ENCODE data around the gene GP1BA. TPM values are rescaled to one million over a fixed set of nuclear protein-coding genes. Genes with fewer than 3 reads are reported as not detected.
A peak's percentile ranks its signal among the peaks of the same experiment; 100 is the strongest.

GP1BA gene
- total and polyA plus RNA-seq, 11 donors = 0.06 to 0.35 (median 0.20) TPM; not detected in 6

DNA sequence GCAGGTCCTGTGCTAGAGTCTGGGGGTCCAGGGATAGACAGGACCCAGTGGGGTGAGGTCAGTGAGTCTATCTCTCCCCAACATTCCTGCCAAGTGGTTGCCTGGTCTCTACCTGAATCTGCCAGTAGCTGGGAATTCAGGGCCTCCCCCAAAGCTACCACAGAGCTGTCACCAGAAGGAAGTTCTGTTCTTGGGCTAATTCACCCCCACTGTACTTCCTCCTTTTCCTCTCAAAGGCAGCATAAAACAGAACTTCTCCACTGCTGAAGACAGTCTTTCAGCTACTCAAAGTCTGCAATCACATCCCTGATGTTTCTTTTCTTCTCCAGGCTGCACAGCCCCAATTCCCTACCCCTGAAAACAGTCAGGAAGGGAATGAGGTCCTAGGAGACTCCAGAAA lies 46.6 kb downstream of the GP1BA start:
- DNase-seq (no peak), ATAC-seq (peak in 1 of 4 donors; percentile 6)
- Histone ChIP-seq H3K4me3 (no peak overlapping the region), H3K4me1 (peaks cover 0 to 51% (median 12%) of the 10 kb centered on the region in 12 donors), H3K27ac (peak overlapping the region in 1 of 12 donors; percentile 58), H3K27me3 (no peaks in the 10 kb centered on the region), H3K36me3 (peaks cover 0 to 96% (median 83%) of the 10 kb centered on the region in 9 donors), H3K9me3 (no peaks in the 10 kb centered on the region)
- TF ChIP-seq, protein P1, sequence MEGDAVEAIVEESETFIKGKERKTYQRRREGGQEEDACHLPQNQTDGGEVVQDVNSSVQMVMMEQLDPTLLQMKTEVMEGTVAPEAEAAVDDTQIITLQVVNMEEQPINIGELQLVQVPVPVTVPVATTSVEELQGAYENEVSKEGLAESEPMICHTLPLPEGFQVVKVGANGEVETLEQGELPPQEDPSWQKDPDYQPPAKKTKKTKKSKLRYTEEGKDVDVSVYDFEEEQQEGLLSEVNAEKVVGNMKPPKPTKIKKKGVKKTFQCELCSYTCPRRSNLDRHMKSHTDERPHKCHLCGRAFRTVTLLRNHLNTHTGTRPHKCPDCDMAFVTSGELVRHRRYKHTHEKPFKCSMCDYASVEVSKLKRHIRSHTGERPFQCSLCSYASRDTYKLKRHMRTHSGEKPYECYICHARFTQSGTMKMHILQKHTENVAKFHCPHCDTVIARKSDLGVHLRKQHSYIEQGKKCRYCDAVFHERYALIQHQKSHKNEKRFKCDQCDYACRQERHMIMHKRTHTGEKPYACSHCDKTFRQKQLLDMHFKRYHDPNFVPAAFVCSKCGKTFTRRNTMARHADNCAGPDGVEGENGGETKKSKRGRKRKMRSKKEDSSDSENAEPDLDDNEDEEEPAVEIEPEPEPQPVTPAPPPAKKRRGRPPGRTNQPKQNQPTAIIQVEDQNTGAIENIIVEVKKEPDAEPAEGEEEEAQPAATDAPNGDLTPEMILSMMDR (IDR thresholded peaks at IDR 0.05) = no peak
- no peak for TF ChIP-seq POLR2A (IDR thresholded peaks at IDR 0.05)
- intact Hi-C loops (cut with DNase I) = loop anchor here in 2 of 10 donors (2.0 to 5.0 kb wide), 2 partner anchors 41 to 84 kb away; no protein-coding TSS in a partner anchor

DNA sequence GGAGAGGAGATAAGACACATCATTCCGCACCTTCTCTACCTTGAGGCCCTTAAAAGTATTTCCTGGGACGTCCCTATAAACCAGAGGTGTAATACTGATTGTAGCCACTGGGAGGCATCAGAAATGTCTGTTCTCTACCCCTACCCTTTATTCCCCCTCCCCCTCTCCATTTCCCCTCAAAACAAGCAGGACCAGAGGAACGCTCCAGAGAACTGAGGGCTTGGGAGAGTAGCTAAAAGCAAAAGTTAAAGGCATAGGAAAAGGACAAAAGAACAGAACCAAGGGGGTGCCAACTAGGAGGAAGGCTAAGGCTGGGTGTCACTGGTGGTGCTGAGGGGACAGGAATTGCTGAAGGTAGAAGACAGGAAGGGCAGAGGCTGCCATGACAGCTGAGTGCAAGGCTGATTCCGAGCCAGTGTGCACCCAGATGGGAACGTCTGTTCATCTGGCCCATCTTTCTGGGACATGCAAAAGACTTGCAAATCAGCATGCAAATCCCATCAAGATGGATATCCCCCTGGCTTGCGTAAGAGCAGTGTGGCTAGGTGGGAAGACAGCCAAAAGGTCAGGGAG lies 48.7 kb downstream of the GP1BA start:
- Histone ChIP-seq H3K9me3 (no peaks in the 10 kb centered on the region), H3K4me3 (no peak overlapping the region), H3K4me1 (peaks cover 0 to 43% (median 1%) of the 10 kb centered on the region in 12 donors), H3K27me3 (no peaks in the 10 kb centered on the region), H3K36me3 (peaks cover 0 to 91% (median 81%) of the 10 kb centered on the region in 9 donors), H3K27ac (no peak overlapping the region)
- TF ChIP-seq, protein P1 (IDR thresholded peaks at IDR 0.05) = peak; percentile 62 to 77 (median 68)
- TF ChIP-seq POLR2A (IDR thresholded peaks at IDR 0.05) = no peak
- WGBS, 4 donors = 39 to 42% (median 40%) methylated on average over 6 of the region's 6 CpGs
- intact Hi-C loops (cut with DNase I) = loop anchor here in 8 of 10 donors (2.0 to 10.0 kb wide), 3 partner anchors 46 to 82 kb away; partner anchors contain the start of gene GP1BA (in 2 of the 8)
- ATAC-seq (peak in 3 of 4 donors; percentile 48 to 59 (median 53)), DNase-seq (no peak)

DNA sequence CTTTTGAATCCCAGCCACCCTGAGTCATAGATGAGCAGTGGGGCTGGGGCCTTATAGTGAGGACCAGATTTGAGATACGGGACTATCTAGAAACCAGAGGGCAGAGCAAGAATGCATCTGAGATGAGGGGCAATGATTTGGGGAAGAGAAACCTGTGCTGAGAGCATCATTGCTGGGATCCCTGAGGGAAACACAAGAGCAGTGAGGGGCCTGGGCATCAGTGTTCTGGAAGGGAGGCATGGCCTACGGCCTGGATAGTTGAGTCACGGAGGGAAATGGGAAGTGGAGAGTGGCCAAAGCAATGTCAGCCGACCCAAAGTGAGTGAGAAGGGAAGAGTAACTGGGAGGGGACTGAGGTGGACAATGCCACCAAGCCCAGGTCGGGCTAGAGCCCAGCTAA lies 50.2 kb downstream of the GP1BA start:
- no peak for ATAC-seq

More for the DNA sequence above, 50.2 kb downstream of the GP1BA start:
- intact Hi-C loops (cut with DNase I) = loop anchor here in 7 of 10 donors (5.0 to 10.0 kb wide), 2 partner anchors 48 to 80 kb away; partner anchors contain the start of gene GP1BA (in 2 of the 7)
- H3K27ac ChIP-seq = no peak overlapping the region
- no peaks in the 10 kb centered on the region for H3K27me3 ChIP-seq
- no peak for DNase-seq
- no peak overlapping the region for H3K4me3 ChIP-seq
- peaks cover 0 to 55% (median 13%) of the 10 kb centered on the region in 12 donors for H3K4me1 ChIP-seq
- peaks cover 0 to 76% (median 68%) of the 10 kb centered on the region in 9 donors for H3K36me3 ChIP-seq
- no peaks in the 10 kb centered on the region for H3K9me3 ChIP-seq
- WGBS, 4 donors = 63 to 78% (median 71%) methylated on average over 5 of the region's 5 CpGs
- no peak for TF ChIP-seq POLR2A (IDR thresholded peaks at IDR 0.05)
- TF ChIP-seq, protein P1 (IDR thresholded peaks at IDR 0.05) = no peak

Small RNA genes lying within 50 kb of the gene (microRNA-seq; reads per million reads assigned to microRNA genes)
- gene MIR6864 (0 to 1.0 (median 0.22) reads per million in 4 donors), gene MIR6865 (0 to 0.83 (median 0.26) reads per million in 4 donors)

Other genes starting within 250 kb of the GP1BA start
- 10 to 100 TPM; 19.0 to 42.6 (median 34.5) TPM for gene PELP1, start 228.1 kb upstream of the GP1BA start, total RNA-seq
- 10 to 100 TPM; 20.4 to 28.0 TPM for gene PELP1, start 228.1 kb upstream of the GP1BA start, polyA plus RNA-seq
- 10 to 100 TPM; 10.9 to 87.6 (median 23.0) TPM for gene ARRB2, start 221.6 kb upstream of the GP1BA start, total RNA-seq
- 10 to 100 TPM; 17.1 to 24.8 TPM for gene ARRB2, start 221.6 kb upstream of the GP1BA start, polyA plus RNA-seq
- 10 to 100 TPM; 11.5 to 30.3 (median 18.8) TPM for gene MED11, start 200.8 kb upstream of the GP1BA start, total RNA-seq
- gene MED11, start 200.8 kb upstream of the GP1BA start, polyA plus RNA-seq = 10 to 100 TPM; 23.3 to 49.6 TPM
- 1 to 10 TPM in 2 of 9 donors, under 1 TPM in 4, not detected in 3; 0.27 to 2.9 (median 0.44) TPM for gene ZMYND15, start 192.4 kb upstream of the GP1BA start, total RNA-seq
- gene ZMYND15, start 192.4 kb upstream of the GP1BA start, polyA plus RNA-seq = under 1 TPM; 0.14 to 0.30 TPM
- gene CXCL16, start 192.3 kb upstream of the GP1BA start, total RNA-seq = 10 to 100 TPM in 2 of 9 donors, 1 to 10 TPM in 7; 1.6 to 42.5 (median 4.5) TPM
- gene CXCL16, start 192.3 kb upstream of the GP1BA start, polyA plus RNA-seq = 1 to 10 TPM; 1.3 to 3.7 TPM
- gene TM4SF5, start 160.4 kb upstream of the GP1BA start, total RNA-seq = not detected
- gene TM4SF5, start 160.4 kb upstream of the GP1BA start, polyA plus RNA-seq = not detected
- gene VMO1, start 145.9 kb upstream of the GP1BA start, total RNA-seq = 1 to 10 TPM in 4 of 9 donors, under 1 TPM in 2, not detected in 3; 0.48 to 1.9 (median 1.1) TPM
- 1 to 10 TPM in 1 of 2 donors, not detected in 1; 1.4 TPM for gene VMO1, start 145.9 kb upstream of the GP1BA start, polyA plus RNA-seq
- not detected for gene GLTPD2, start 143.3 kb upstream of the GP1BA start, total RNA-seq
- gene GLTPD2, start 143.3 kb upstream of the GP1BA start, polyA plus RNA-seq = not detected
- 100 to 1,000 TPM; 143 to 320 (median 182) TPM for gene PSMB6, start 136.1 kb upstream of the GP1BA start, total RNA-seq
- gene PSMB6, start 136.1 kb upstream of the GP1BA start, polyA plus RNA-seq = 100 to 1,000 TPM; 263 to 320 TPM
- gene PLD2, start 125.1 kb upstream of the GP1BA start, total RNA-seq = 10 to 100 TPM in 2 of 9 donors, 1 to 10 TPM in 7; 5.5 to 17.9 (median 8.5) TPM
- 1 to 10 TPM; 5.3 to 8.6 TPM for gene PLD2, start 125.1 kb upstream of the GP1BA start, polyA plus RNA-seq
- 10 to 100 TPM; 23.1 to 55.8 (median 36.0) TPM for gene MINK1, start 98.9 kb upstream of the GP1BA start, total RNA-seq
- 10 to 100 TPM; 24.8 to 28.4 TPM for gene MINK1, start 98.9 kb upstream of the GP1BA start, polyA plus RNA-seq
- gene C17orf107, start 32.7 kb upstream of the GP1BA start, total RNA-seq = 1 to 10 TPM in 1 of 9 donors, under 1 TPM in 8; 0.07 to 1.3 (median 0.43) TPM
- gene C17orf107, start 32.7 kb upstream of the GP1BA start, polyA plus RNA-seq = under 1 TPM; 0.46 to 0.69 TPM
- 1 to 10 TPM in 2 of 9 donors, under 1 TPM in 7; 0.23 to 1.4 (median 0.48) TPM for gene CHRNE, start 29.2 kb upstream of the GP1BA start, total RNA-seq
- under 1 TPM; 0.27 to 0.71 TPM for gene CHRNE, start 29.2 kb upstream of the GP1BA start, polyA plus RNA-seq
- gene SLC25A11, start 7.8 kb downstream of the GP1BA start, total RNA-seq = 100 to 1,000 TPM; 146 to 282 (median 204) TPM
- 100 to 1,000 TPM; 136 to 168 TPM for gene SLC25A11, start 7.8 kb downstream of the GP1BA start, polyA plus RNA-seq
- 100 to 1,000 TPM in 1 of 9 donors, 10 to 100 TPM in 8; 50.7 to 111 (median 79.6) TPM for gene RNF167, start 8.0 kb downstream of the GP1BA start, total RNA-seq
- 100 to 1,000 TPM; 134 to 152 TPM for gene RNF167, start 8.0 kb downstream of the GP1BA start, polyA plus RNA-seq
- gene PFN1, start 16.3 kb downstream of the GP1BA start, total RNA-seq = 100 to 1,000 TPM; 145 to 608 (median 234) TPM
- gene PFN1, start 16.3 kb downstream of the GP1BA start, polyA plus RNA-seq = 100 to 1,000 TPM; 177 to 982 TPM
- gene ENO3, start 18.8 kb downstream of the GP1BA start, total RNA-seq = 1,000 to 10,000 TPM in 2 of 9 donors, 100 to 1,000 TPM in 7; 383 to 1,354 (median 668) TPM
- gene ENO3, start 18.8 kb downstream of the GP1BA start, polyA plus RNA-seq = 1,000 to 10,000 TPM in 1 of 2 donors, 100 to 1,000 TPM in 1; 253 to 1,459 TPM
- gene SPAG7, start 35.5 kb downstream of the GP1BA start, total RNA-seq = 100 to 1,000 TPM in 6 of 9 donors, 10 to 100 TPM in 3; 88.7 to 149 (median 125) TPM
- gene SPAG7, start 35.5 kb downstream of the GP1BA start, polyA plus RNA-seq = 100 to 1,000 TPM; 118 to 192 TPM
- 100 to 1,000 TPM in 1 of 9 donors, 10 to 100 TPM in 8; 25.2 to 108 (median 32.4) TPM for gene CAMTA2, start 55.4 kb downstream of the GP1BA start, total RNA-seq
- 10 to 100 TPM; 41.7 to 59.4 TPM for gene CAMTA2, start 55.4 kb downstream of the GP1BA start, polyA plus RNA-seq
- 1 to 10 TPM in 8 of 9 donors, under 1 TPM in 1; 0.75 to 4.0 (median 2.7) TPM for gene INCA1, start 65.2 kb downstream of the GP1BA start, total RNA-seq
- 1 to 10 TPM in 1 of 2 donors, under 1 TPM in 1; 0.64 to 5.1 TPM for gene INCA1, start 65.2 kb downstream of the GP1BA start, polyA plus RNA-seq
- gene KIF1C, start 65.7 kb downstream of the GP1BA start, total RNA-seq = 100 to 1,000 TPM; 335 to 868 (median 539) TPM
- gene KIF1C, start 65.7 kb downstream of the GP1BA start, polyA plus RNA-seq = 100 to 1,000 TPM; 210 to 384 TPM
- gene SLC52A1, start 103.1 kb downstream of the GP1BA start, total RNA-seq = under 1 TPM in 1 of 9 donors, not detected in 8; 0.12 TPM
- gene SLC52A1, start 103.1 kb downstream of the GP1BA start, polyA plus RNA-seq = not detected
- 10 to 100 TPM in 5 of 9 donors, 1 to 10 TPM in 4; 4.6 to 14.5 (median 11.1) TPM for gene ZFP3, start 146.2 kb downstream of the GP1BA start, total RNA-seq
- 1 to 10 TPM; 4.0 to 4.9 TPM for gene ZFP3, start 146.2 kb downstream of the GP1BA start, polyA plus RNA-seq
- gene ZNF232, start 179.6 kb downstream of the GP1BA start, total RNA-seq = 1 to 10 TPM; 2.2 to 6.5 (median 4.4) TPM
- gene ZNF232, start 179.6 kb downstream of the GP1BA start, polyA plus RNA-seq = 1 to 10 TPM; 3.0 to 5.8 TPM
- 1 to 10 TPM in 1 of 9 donors, under 1 TPM in 6, not detected in 2; 0.05 to 1.6 (median 0.08) TPM for gene USP6, start 183.8 kb downstream of the GP1BA start, total RNA-seq
- under 1 TPM; 0.01 to 0.04 TPM for gene USP6, start 183.8 kb downstream of the GP1BA start, polyA plus RNA-seq